Amniotic stem cell (primary cell): ENCODE data around the gene TOMM20L.
"Not testable (repeated sequence)": the region's sequence is repeated elsewhere in the genome, so short reads cannot be mapped to it uniquely, and the experiment has no call there.

Source experiments
- DNase-seq: peaks from one replicate; lab custom pipeline; 2025; lab: John Stamatoyannopoulos, UW

Gene TOMM20L

DNA sequence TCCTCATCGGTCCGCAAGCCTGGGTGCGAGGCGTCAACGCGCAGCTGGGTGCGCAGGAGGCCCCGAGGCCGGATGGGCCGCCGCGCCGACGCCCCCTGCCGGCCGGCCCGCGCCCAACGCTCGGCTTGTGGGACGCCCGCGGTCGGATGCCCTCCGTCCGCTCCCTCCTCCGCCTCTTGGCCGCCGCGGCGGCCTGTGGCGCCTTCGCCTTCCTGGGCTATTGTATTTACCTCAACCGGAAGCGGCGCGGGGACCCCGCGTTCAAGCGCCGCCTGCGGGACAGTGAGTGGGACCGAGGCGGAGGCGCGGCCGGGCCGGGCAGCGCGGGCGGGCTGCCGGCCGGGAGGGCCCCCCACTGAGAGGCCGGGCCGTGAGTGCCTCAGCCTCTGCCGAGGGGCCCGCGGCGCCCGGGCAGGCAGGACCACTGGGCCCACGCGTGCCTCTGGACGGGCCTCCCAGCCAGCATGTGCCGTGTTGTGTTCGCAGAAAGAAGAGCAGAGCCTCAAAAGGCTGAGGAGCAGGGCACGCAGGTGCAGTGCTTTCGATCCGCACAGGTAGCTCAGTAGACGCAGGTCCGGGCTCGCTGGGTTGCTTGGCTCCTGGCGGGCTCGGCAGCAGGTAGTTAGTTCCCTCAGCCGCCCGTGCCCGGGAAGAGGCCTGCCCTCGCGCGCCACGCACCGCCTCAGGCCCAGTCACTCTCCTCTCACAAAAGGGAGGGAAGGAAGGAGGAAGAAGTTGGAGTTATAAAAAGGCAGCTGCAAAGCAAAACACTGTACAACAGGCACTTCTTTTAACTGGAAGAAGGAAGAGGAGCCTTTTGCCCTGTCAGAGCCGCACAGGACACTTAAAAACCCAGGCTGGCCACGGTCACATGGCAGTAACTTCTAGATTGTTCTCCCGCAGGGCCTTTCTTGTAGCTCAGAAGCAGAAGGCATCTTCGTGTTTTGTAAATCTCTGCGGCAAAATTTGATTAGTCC lies at the start of gene TOMM20L:
Gene TOMM20L, plus strand, starts transcription at position 119 of the 977 bp plus-strand sequence. Its CDS starts 28 bp downstream, at position 147.
- peak; percentile 29 for DNase-seq

- no peak for DNase-seq
Measured at GRCh38 chr14:58353516-58354299, 42.0 kb upstream of the TOMM20L start.

DNA sequence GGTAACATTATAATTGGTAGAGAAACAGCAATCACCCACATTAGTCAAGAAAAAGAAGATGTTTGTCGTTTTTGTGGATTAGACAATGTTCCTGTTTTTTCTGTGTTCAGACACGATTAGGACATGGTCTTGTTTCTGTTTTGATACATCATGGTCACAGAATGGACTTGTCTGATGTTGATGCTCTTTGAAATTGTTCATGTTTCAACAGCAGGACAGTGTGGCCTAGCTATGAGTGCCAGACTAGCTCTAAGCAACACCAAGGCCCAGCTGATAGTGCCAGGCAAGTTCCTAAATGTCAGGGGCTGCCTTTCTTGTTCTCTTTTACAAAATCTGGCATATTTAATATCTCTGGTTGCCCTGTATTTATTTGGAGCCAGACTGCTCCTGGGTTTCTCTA lies 40.9 kb upstream of the TOMM20L start:
- no peak for DNase-seq

DNA sequence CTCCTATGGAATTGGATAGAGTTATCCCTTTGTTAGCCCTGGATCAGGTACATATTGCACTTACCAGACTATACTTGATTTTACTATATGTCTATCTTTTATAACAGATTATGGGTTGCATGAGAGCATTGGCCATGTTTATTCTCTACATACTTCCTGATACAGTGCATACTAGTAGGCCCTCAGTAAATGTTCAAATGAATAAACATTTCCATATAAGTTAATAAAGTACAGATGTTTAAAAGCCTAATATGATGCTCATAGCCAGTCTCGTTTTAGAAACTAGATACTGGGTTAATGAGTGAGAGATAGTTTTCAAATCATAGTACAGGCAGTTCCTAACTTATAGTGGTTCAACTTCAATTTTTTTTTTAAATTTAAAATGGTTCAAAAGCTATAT lies 39.5 kb upstream of the TOMM20L start:
- no peak for DNase-seq

- DNase-seq = not testable (repeated sequence)
Measured at GRCh38 chr14:58362272-58362671, 33.5 kb upstream of the TOMM20L start.

DNA sequence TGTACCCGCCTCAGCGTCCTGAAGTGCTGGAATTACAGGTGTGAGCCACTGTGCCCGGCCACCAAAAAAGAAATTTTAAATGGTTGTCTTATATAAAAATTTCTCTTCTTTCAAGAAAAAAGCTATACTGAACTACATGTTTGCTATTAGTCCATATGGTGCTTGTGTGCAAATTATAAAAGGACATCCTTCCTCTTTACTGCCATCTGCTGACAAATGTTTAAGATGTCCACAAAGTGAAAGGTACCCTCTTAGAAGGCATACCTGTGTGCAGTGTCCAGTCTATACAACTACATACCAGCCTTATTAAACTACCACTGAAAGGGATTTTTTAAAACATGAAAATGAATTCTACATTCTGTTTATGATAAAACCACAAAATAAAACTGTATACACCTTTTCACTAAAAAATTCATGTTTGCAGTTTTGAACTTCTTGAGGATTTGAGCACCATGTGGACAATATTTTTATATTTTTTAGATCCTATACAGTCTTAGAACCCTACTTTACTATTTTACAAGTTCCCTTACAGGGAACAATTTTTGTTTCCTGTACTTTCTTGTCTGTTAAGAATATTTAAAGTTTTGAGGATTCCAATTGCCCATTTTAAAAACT lies 32.8 kb upstream of the TOMM20L start:
- DNase-seq = no peak

DNA sequence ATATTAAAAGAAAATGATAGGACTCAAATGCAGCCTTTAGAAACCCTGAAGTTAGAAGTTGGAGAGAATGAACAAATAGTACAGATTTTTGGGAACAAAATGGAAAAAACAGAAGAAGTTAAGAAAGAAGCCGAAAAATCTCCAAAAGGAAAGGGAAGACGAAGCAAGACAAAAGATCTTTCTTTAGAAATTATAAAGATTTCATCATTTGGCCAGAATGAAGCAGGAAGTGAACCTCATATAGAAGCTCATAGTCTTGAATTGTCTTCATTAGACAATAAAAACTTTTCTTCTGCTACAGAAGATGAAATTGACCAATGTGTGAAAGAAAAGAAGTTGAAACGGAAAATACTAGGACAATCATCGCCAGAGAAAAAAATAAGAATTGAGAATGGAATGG lies 31.4 kb upstream of the TOMM20L start:
- DNase-seq = no peak

DNA sequence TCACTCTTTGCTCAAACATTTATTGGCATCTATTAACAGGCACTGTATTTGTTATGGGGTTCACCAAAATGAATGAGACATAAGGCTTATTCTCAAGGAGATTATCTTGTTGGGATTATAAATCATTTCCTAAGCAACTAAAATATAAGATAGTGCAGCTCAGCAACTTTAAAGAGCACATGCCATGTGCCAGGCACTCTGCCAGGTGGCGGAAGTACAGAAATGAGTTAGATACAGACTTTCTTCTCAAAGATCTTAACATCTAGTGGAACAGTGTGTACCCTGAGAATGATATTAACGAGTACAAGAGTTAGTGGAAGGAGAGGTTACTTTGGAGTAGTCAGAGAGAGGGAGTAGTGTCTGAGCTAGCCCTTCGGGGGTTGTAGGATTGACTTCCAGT lies 28.4 kb upstream of the TOMM20L start:
- DNase-seq = no peak

DNA sequence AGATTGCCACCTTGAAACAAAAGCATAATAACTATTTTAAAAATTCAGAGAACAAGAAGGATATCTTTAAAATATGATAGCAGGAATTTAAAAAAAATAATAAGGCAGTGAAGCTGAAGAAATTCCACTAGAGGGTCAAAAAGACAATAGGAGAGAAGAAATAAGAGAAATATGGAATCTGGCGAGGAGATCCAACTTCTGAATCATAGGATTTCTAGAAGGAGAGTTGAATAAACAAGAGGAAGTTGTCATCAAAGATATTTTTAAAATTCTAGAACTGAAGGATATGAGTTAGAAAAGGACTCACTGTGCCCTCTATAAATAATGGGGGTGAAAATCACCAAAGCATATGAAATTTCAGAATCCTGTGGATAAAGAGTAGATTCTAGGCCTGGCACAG lies 26.8 kb upstream of the TOMM20L start:
- no peak for DNase-seq

- DNase-seq = no peak
Measured at GRCh38 chr14:58376791-58377190, 18.9 kb upstream of the TOMM20L start.

DNA sequence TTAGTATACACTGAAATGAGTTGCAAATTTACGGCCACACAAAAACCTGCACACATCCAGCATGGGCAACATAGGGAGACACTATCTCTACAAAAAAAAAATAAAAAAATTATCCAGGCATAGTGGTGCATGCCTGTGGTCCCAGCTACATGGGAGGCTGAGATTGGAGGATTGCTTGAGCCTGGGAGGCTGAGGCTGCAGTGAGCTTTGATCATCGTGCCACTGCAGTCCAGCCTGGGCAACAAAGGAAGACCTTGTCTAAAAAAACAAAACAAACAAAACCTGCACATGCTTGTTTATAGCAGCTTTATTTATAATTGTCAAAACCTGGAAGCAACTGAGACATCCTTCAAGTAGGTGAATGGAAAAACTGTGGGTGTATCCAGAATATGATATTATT lies 4.9 kb upstream of the TOMM20L start:
- DNase-seq = no peak

DNA sequence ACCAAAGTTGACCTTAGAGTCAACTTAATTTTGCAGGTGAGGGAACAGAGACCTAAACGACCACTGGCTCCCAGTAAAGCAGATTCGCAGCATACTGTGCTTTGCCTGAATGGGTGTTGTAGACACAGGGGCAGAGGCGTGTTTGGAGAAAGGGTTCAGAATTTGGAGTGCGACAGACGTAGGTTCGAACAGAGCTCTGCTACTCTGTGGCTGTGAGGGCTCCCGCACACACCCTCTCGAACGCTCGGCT lies 243 bp upstream of the TOMM20L start:
- no peak for DNase-seq

GRCh38 chr14:58397156-58397555 lies 1.4 kb downstream of the TOMM20L start:
- DNase-seq = no peak

DNA sequence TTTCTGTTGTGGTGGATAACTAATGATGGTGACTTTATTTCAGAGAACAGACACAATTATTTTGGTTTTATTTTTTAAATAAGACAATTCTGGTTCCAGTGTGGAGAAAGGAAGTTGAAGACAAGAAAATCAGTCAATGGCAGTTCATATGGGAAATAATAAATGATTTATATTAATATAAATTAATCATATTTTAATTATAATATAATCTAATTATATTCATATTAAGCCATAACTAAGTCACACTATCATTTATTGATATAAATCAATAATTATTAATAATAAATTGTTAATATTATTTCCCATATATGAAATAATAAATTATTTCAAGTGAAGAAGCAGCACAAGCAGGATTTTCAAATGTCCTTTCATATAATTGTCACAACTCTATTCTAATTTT lies 2.8 kb downstream of the TOMM20L start:
- DNase-seq = no peak

- no peak for DNase-seq
Measured at GRCh38 chr14:58398895-58399294, 3.2 kb downstream of the TOMM20L start.

GRCh38 chr14:58401587-58401986 lies 5.9 kb downstream of the TOMM20L start:
- no peak for DNase-seq

- no peak for DNase-seq
Measured at GRCh38 chr14:58408681-58409215, 13.0 kb downstream of the TOMM20L start.

DNA sequence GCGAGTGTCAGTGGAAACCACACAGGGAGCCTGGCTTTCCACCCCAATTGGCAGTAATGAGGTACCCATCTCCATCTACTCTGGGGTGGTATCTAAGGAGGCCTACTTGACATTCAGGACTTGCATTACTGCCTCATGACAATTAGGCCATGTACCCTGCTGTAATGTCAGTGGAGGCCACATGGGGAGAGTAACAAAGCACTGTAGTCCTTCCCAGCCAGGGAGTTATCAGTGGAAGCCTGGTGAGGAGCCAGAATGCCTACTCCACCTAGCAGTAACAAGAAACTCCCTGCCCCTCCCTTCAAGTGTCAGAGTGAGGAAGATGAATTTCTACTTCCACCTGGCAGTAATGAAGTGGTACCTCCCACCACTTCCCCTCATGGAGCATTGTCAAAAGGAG lies 19.1 kb downstream of the TOMM20L start:
- DNase-seq = no peak

GRCh38 chr14:58415636-58416547 lies 20.2 kb downstream of the TOMM20L start:
- DNase-seq = no peak

GRCh38 chr14:58416934-58417333 lies 21.2 kb downstream of the TOMM20L start:
- DNase-seq = not testable (repeated sequence)

GRCh38 chr14:58426670-58427280 lies 31.0 kb downstream of the TOMM20L start:
- DNase-seq = no peak
